SU-DHL-6 (cell line): ENCODE measurements around the gene SOX6.

Experiments
- EZH2phosphoT487 ChIP-seq: fragments of 200-600 bp; sonication (generic), shearing (Covaris generic); conservative IDR thresholded peaks from 2 replicates; pipeline ENCODE4 v1.6.1; 2018; ENCODE audit warnings: mild to moderate bottlenecking, antibody characterized with exemption, low read length, moderate library complexity, mixed read lengths
- TF ChIP-seq, protein P1 (sequence below): fragments of 200-600 bp; sonication (generic); IDR thresholded peaks from one replicate; pipeline ENCODE4 v1.5.1; 2017; ENCODE audit warnings: antibody characterized with exemption, mild to moderate bottlenecking, low read length, moderate library complexity; ENCODE audit not compliant: insufficient read depth, poor library complexity, severe bottlenecking

DNA sequence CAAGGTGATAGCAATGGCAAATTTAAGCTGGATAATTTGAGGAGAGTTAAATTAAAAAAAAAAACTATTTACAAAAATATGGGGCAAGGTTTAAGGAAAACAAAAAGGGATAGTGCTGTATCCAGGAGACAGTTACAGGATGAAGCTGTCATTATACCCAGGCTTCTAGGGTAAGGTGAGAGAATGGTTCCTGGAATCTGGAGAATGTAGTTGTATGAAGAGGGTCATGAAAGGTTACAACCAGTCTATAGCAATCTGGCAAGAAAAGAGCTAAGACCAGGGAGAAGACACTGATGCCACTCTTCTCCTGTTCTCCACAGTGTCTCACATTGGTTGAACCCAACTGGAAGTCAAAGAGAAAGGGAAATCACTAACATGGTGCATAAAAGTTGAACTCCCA is 144.9 kb downstream of the SOX6 start:
- TF ChIP-seq, protein P1, sequence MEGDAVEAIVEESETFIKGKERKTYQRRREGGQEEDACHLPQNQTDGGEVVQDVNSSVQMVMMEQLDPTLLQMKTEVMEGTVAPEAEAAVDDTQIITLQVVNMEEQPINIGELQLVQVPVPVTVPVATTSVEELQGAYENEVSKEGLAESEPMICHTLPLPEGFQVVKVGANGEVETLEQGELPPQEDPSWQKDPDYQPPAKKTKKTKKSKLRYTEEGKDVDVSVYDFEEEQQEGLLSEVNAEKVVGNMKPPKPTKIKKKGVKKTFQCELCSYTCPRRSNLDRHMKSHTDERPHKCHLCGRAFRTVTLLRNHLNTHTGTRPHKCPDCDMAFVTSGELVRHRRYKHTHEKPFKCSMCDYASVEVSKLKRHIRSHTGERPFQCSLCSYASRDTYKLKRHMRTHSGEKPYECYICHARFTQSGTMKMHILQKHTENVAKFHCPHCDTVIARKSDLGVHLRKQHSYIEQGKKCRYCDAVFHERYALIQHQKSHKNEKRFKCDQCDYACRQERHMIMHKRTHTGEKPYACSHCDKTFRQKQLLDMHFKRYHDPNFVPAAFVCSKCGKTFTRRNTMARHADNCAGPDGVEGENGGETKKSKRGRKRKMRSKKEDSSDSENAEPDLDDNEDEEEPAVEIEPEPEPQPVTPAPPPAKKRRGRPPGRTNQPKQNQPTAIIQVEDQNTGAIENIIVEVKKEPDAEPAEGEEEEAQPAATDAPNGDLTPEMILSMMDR, result no peak
- TF ChIP-seq EZH2phosphoT487, result no peak
